ENCODE data around the gene DNAH17.

The DNAH17 gene

DNA sequence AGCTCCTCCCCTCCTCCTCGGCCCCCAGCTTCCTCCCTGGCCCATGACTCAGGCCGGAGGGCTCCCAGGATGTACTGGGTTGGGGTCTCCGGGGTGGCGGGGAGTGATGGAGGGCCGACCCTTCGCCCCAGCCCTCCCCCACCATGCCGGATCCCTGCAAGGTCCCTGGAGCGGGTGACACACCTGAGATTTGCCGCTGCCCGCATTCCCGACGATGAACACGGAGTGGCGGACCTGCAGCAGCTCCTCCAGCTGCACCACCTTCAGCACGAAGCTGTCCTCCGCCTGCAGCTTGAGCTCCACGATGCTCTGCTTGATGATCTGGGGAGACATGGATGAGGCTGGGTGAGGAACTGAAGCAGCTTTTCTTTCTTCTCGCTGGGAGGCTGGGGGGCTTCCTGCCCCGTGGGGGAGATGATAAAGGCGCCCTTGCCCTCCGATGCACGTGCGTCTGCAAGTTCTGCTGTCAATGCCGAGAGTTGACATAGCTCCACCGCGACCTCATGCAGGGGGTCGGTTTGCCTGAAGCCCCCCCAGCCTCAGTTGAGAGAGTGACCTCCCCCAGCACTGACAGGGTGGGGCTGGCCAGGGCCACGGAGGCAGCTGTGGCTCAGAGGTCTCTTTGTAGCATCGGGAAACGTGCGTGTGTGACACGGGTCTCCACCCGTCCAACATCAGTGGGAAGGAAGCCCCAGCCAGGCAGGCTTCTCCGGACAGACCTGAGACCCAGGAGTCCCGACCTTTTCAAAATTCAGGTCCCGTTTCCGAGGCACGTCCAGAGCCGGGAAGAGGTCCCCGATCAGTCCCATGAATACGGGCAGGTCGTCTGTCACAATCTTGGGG lies 83.1 kb downstream of the DNAH17 start:
- no peak for DNase-seq

GRCh38 chr17:78493450-78493849 lies 83.7 kb downstream of the DNAH17 start:
- DNase-seq, result no peak

DNA sequence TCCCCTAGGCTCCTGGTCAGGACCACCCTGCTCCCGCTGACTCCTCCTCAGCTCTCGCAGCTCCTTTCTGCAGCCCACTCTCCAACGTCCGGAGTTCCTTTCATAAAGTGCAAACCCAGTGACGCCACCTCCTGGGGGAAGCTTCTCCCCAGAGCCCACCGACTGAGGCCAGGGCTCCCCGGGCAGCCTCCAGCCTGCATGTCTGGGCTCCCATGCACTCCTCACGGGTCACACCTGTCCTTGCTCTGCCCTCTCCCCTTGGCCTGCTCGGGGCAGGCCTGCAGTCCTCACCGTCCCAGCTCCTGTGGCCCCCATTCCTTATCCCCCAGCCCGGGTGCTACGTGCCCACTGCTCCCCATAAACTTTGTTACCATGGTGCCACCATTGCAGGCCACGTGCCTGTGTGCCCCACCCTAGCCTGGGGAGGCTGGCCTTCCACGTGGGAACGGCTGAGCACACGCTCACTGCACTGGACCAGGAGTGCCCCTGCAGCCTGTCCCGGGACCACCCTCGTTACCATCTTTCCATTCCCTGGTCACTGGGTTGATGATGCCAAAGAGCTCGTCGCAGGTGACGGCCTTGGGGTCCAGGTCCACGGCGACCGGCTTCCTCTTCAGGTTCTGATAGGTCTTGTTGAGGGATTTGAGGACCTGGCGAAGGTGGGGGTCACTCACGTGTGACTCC lies 84.9 kb downstream of the DNAH17 start:
- DNase-seq, result no peak

- DNase-seq, result no peak
These were observed 85.7 kb downstream of the DNAH17 start for GRCh38 chr17:78491236-78492115.

DNA sequence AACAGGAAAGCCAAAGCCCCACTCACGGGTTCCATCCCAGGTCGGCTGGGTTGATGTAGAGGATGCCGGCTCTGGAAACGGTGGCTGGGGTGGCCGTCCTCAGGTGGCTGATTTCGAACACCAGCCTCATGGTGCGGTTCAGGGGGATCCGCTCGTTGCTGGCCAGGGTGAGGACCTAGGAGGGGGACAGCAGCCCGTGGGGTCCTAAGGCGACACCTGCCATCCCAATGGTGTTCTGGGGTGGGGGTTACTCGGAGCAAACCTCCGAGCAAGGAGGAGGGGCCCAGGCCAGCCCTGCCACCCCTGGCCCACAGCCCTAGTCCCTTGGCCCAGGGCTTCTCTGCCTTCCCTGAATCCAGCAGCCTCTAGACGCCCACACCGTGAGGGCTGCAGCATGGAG lies 86.5 kb downstream of the DNAH17 start:
- no peak for DNase-seq

GRCh38 chr17:78490156-78490555 lies 87.0 kb downstream of the DNAH17 start:
- DNase-seq, result no peak

- DNase-seq, result no peak
These were observed 88.1 kb downstream of the DNAH17 start for GRCh38 chr17:78488867-78489634.

GRCh38 chr17:78488156-78488555 lies 89.0 kb downstream of the DNAH17 start:
- no peak for DNase-seq

DNA sequence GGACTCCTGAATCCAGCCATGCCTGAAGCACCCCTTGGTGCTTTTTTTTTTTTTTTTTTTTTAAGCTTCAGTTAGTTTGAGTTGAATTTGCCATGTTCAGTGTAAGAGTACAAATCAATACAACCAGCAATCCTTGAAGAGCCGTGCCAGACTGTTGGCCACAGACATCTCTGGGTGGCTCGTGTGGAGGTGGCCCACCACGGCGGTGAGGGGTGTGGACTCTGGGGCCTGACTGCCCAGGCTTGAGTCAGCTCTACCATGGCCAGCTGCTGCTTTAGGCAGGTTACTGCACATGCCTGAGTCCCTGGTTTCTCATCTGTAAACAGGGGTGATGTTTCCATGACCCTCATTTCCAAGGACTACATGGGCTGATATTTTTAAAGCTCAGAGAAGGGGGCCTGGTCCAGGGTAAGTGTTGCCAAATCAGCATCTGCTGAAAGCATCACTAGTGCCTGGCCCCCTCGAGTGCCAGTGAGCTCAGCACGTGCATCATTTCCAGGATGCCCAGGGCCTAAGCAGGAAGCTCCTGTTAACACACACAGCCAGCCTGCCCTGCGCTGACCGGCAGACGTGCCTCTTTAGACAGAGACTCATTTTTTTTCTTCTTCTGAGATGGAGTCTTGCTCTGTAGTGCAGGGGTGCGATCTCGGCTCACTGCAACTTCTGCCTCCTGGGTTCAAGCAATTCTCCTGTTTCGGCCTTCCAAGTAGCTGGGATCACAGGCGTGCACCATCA lies 90.1 kb downstream of the DNAH17 start:
- no peak for DNase-seq

DNA sequence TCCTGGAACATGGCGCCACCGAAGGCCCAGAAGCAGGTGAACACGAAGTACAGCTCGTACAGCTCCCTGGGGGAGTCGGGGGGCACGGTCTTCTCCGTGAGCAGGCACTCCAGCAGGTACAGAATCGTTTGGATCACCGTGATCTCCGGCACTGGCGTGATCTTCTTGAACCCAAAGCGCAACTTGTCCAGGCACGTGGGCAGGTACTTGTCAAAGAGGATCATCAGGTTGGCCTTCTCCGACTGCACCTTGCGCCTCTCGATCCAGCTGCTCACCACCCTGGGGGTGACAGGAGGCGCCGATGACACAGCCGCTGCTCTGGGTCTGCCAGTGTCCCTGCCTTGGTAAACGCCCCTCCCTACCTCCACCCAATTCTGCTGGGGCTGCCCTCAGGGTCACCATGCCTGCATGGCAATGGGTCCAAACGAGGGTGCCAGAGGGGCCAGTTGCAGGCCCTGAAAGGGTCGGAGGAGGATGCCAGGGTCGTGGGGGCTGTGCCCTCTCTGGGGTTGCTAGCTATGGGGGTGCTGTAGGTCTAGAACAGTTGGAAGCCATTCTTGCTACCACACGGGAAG lies 90.9 kb downstream of the DNAH17 start:
- DNase-seq, result no peak

GRCh38 chr17:78485290-78486168 lies 91.7 kb downstream of the DNAH17 start:
- no peak for DNase-seq

DNA sequence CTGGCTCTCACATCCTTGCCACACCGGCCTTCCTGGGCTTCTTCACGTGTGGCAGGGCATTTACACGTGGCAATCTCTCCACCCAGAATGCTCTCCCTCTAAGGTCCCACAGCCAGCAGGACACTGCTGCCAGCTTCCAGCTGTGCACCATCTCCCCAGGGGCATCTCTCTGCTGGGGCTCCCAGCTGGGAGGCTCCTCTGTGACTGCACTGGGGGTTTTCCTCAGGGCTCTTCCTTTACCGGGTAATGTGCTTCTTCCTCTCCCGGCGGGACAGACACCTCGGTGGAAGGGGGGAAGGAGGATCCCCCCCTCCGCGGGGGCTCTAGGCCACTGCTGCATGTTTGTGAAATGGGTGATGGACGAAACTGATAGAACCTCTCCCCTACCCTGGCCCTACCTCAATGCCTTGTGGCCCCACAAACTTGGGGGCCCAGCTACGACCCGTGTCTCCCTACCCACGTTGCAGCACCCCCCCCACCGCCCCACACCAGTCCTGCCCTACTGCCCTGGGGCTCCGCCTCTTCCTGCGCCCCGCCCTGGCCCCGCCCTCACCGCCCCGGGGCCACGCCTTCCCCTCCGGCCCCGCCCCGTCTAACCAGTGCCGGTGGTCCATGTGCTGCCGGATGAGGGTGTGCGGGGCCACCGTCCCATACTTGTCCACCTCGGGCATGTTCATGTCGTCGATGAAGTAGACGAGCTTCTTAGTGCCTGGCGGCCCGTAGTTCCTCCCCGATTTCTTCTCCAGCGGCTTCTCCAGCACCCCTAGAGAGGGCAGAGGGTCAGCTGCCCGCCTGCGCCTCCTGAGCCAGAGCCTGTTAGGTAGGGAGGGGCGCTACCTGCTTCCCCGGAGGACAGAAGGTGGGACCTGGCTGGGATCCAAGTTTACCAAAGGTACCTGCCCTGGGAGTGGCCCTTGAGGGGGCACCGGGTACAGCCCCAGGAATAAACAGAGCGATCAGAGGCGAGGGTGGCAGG lies 92.6 kb downstream of the DNAH17 start:
- peak; percentile 11 for DNase-seq

DNA sequence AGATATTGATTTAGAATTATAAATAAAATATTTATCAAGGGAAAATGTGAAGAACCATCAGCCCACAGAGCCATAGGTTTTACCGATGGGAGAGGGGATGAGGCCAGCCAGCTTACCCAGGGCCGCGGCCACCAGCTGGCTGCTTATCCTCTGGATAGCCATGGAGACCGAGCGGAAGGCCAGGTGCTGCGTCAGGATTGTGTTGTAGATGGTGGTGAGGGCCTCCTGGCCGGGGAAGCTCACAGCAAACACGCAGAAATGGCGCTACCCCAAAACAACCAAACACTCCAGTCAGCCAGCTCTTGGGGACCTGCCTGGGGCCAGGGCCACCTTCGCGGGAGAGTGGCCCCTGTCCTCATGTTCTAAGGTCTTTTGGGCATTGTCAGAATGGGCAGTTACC lies 97.8 kb downstream of the DNAH17 start:
- no peak for DNase-seq

DNA sequence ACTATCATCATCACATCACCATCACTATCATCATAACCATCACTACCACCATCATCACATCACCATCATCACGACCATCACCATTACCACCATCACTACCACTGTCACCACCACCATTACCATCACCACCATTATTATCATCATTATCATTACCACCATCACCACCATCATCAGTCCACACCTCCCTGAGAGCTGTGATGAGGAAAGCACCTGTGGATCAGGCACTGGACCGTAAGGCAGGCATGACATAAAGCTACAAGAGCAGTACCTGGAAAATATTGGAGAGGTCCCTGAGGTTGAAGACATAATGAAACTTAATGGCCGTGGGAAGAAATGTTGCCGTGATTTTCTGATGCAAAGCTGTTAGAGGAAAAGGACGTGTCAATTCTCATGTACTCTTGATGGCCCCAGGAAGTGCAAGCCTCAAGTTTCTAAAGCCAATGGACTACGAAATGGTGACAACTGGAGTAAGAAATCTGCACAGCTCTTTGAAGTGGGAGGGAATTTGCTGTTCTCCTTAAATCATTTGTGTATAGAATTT lies 98.4 kb downstream of the DNAH17 start:
- no peak for DNase-seq

DNA sequence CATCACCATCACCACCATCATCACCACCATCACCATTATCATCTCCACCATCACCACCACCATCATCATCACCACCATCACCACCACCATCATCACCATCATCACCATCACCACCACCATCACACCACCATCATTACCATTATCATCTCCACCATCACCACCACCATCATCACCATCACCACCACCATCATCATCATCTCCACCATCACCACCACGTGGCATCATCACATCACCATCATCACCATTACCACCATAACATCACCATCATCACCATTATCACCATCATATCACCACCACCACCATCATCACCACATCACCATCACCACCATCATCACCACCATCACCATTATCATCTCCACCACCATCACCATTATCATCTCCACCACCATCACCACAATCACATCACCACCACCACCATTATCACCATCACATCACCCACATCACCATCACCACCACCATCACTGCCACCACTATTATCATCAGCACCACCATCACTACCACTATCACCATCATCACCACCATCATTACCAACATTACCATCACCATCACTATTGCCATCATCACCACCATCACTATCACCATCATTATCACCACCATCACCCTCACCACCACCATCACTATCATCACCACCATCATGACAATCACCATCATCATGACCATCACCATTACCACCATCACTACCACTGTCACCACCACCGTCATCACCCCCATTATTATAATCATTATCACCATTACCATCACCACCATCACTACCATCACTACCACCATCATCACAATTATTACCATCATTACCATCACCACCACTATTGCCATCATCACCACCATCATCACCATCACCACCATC lies 99.1 kb downstream of the DNAH17 start:
- no peak for DNase-seq

GRCh38 chr17:78476973-78477372 lies 100.2 kb downstream of the DNAH17 start:
- DNase-seq, result no peak

- DNase-seq, result no peak
These were observed 101.0 kb downstream of the DNAH17 start for GRCh38 chr17:78476149-78476548.

DNA sequence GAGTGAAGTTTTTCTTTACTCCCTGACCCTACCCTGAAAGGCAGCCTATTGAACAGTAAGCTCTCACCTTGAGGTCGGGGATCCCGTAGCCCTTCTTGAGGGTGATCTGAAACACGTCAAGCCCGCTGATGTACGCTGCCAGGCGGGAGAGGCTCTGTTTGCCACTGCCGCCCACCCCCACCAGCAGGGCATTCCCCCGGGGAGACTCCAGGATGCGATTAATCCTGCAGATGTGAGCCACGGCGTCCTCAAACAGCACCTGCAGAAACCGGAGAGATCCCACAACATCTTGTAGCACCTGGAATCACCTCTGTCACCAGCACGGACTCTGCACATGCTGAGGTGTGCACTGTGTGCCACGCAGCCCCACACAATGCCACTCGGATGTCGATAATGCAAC lies 102.0 kb downstream of the DNAH17 start:
- no peak for DNase-seq

Measured in DMS79 treated with DMSO at 0.1 percent for 48 hours (cell line).